Measurements from ENCODE around the gene DEPDC5. TPM values are rescaled to one million over a fixed set of nuclear protein-coding genes. Genes with fewer than 3 reads are reported as not detected.

Gene DEPDC5
- total and polyA plus RNA-seq, 2 of the 8 experiments (the other 6 are each of a cell fraction or from before 2014, with no cell fraction given), result 18.3 to 26.5 TPM

DNA sequence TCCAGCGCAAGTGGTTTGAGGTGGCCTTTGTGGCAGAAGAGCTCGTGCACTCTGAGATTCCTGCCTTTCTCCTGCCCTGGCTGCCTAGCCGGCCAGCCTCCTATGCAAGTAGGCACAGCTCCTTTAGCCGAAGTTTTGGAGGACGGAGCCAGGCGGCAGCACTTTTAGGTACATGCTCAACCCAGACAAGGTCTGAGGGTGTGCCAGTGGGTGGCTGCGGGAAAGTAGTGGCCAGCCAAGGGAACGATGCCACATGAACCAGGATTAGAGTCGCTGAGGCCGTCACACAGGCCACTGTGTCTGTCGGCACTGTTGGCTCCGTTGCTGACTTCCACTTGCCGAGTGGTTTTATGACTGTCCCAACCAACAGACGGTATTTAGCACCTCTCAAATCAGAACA, 125.8 kb downstream of the DEPDC5 start:
- 89% methylated on average over 14 of the region's 14 CpGs; no CpG with 5 or more reads in 1 of the 2 experiments for WGBS, 2 experiments (ENCODE audit: extremely low coverage in 1 of 2, insufficient coverage in 1 of 2, insufficient read length in 1 of 2, insufficient replicate concordance in 2 of 2, low coverage in 1 of 2, low lambda C conversion rate in 2 of 2, missing lambda C conversion rate in 1 of 2)
- H3K27ac ChIP-seq (ENCODE audit: low read depth, low read length), result no peak overlapping the region
- H2BK20ac ChIP-seq (ENCODE audit: low read length), result no peak overlapping the region
- H3K27me3 ChIP-seq (replicated peaks in 1 of 4; ENCODE audit: control insufficient read depth in 3 of 4, extremely low read depth in 1 of 4, insufficient read depth in 3 of 4, low read length in 3 of 4), result no peaks in the 10 kb centered on the region
- no peak overlapping the region for H3K14ac ChIP-seq (ENCODE audit: insufficient read length)
- no peak overlapping the region for H4K91ac ChIP-seq (replicated peaks; ENCODE audit: insufficient read length, low read length)
- ChIA-PET CTCF (ENCODE audit: partially characterized antibody) (interaction anchor here (0.8 to 2.1 kb wide), 3 partner anchors 18 to 91 kb away, joined by 3 to 4 read pairs (median 3); no protein-coding TSS in a partner anchor), POLR2A (ENCODE audit: partially characterized antibody) (no interaction called here)
- H3K4ac ChIP-seq (replicated peaks; ENCODE audit: insufficient read length, low read depth, low read length), result no peak overlapping the region
- H3K23me2 ChIP-seq (ENCODE audit: low read depth, low read length), result no peaks in the 10 kb centered on the region
- H4K8ac ChIP-seq (ENCODE audit: extremely low read depth, insufficient read depth, low read length), result no peak overlapping the region
- no peak overlapping the region for H4K5ac ChIP-seq (ENCODE audit: insufficient read length, low read depth, low read length)
- no peak overlapping the region for H2BK15ac ChIP-seq (ENCODE audit: low read length)
- H3K18ac ChIP-seq (ENCODE audit: extremely low read depth, low read length), result no peak overlapping the region
- no peaks in the 10 kb centered on the region for H3K79me1 ChIP-seq (ENCODE audit: low read depth, low read length)
- no peak overlapping the region for H3K4me2 ChIP-seq (ENCODE audit: insufficient read depth in 1 of 2, low read depth in 2 of 2, low read length in 2 of 2)
- H3K36me3 ChIP-seq (ENCODE audit: control insufficient read depth in 2 of 4, insufficient read depth in 4 of 4, low read length in 3 of 4), result peaks cover 0 to 3% (median 0%) of the 10 kb centered on the region in 4 experiments; a peak in 1 of 8 replicates
- no peak for FAIRE-seq
- H3K9me3 ChIP-seq (ENCODE audit: insufficient read depth in 2 of 2, low read depth in 1 of 2, low read length in 1 of 2), result no peaks in the 10 kb centered on the region
- no peak overlapping the region for H2BK5ac ChIP-seq (ENCODE audit: low read depth, low read length)
- no peak overlapping the region for H3K4me3 ChIP-seq (ENCODE audit: extremely low read depth in 1 of 4, insufficient read depth in 2 of 4, low read depth in 3 of 4, low read length in 4 of 4)
- no peak for DNase-seq (ENCODE audit: low read depth in 1 of 2, low spot score in 2 of 2)
- no peak overlapping the region for H2BK120ac ChIP-seq (replicated peaks; ENCODE audit: low read depth, low read length)
- no peaks in the 10 kb centered on the region for H3K79me2 ChIP-seq (ENCODE audit: control insufficient read depth in 1 of 2, insufficient read depth in 2 of 2, low read length in 2 of 2)
- H3K4me1 ChIP-seq (replicated peaks in 1 of 4; ENCODE audit: control insufficient read depth in 3 of 4, insufficient read depth in 4 of 4, low read length in 3 of 4), result no peaks in the 10 kb centered on the region
- H2AFZ ChIP-seq (ENCODE audit: low read length), result no peak overlapping the region
- no peak overlapping the region for H3K9ac ChIP-seq (replicated peaks in 1 of 4; ENCODE audit: extremely low read depth in 1 of 4, low read depth in 3 of 4, low read length in 3 of 4)
- H2BK12ac ChIP-seq (ENCODE audit: low read depth, low read length), result no peak overlapping the region
- no peak overlapping the region for H3K56ac ChIP-seq (replicated peaks; ENCODE audit: insufficient read length, low read depth, low read length)
- no peak overlapping the region for H3K23ac ChIP-seq (ENCODE audit: insufficient read length)
- no peaks in the 10 kb centered on the region for H4K20me1 ChIP-seq (replicated peaks in 1 of 2; ENCODE audit: control insufficient read depth in 1 of 2, insufficient read depth in 2 of 2, low read length in 2 of 2)
- no peak overlapping the region for H2AK5ac ChIP-seq (ENCODE audit: low read depth, low read length)
- TF ChIP-seq HDAC2 (IDR thresholded peaks at IDR 0.05; ENCODE audit: borderline replicate concordance in 1 of 2, low read depth in 2 of 2, low read length in 2 of 2), result no peak
- no peak for TF ChIP-seq CHD2 (IDR thresholded peaks at IDR 0.05; ENCODE audit: low read length)
- no peak for TF ChIP-seq SAP30 (IDR thresholded peaks at IDR 0.05; ENCODE audit: insufficient read depth, insufficient replicate concordance, low read length)
- TF ChIP-seq NRF1 (IDR thresholded peaks at IDR 0.05; ENCODE audit: low read depth, low read length), result no peak
- TF ChIP-seq TAF7 (optimal IDR thresholded peaks at IDR 0.05; ENCODE audit: borderline replicate concordance, low read depth, low read length), result no peak
- TF ChIP-seq SP2 (IDR thresholded peaks at IDR 0.05; ENCODE audit: low read length), result no peak
